ENCODE results near the gene BRD3OS. TPM values are rescaled to one million over a fixed set of nuclear protein-coding genes. Genes with fewer than 3 reads are reported as not detected.

Gene BRD3OS
- total and polyA plus RNA-seq, 2 of the 13 experiments (the other 11 are each of a cell fraction or from before 2014, with no cell fraction given) = 4.9 to 5.7 TPM

DNA sequence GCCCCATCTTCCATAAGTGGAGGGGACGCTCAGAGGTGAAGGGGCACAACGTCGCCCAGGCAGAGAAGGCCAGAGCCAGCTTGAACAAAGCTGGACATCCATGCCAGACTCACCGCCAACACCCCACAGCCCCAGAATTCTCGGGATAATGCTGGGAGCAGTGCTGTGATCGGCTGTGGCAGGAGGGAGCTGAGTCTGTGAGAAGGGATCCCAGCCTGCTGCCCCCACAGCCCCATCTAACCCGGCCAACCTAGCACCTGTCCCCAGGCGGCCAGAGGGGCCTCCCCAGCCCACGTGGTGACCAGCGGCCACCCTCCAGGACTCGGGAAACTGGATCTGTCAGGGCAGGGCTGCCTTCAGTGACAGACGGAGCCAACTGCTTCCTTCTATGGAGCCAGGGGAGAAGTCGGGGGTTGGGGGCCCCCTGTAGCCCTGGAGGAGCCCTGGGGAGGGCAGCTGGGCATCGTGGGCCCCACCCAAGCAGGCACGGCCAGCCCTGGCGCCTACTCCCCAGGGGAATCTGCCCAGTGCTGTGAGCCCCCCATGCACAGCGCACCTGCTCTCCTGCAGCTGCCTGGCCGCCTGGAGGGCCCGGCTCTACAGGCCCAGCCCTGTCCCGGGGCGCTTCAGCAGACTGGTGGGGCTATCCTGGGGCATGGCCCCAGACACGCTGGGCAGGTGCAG lies 36.5 kb downstream of the BRD3OS start (continued):
- TF ChIP-seq, protein P1, sequence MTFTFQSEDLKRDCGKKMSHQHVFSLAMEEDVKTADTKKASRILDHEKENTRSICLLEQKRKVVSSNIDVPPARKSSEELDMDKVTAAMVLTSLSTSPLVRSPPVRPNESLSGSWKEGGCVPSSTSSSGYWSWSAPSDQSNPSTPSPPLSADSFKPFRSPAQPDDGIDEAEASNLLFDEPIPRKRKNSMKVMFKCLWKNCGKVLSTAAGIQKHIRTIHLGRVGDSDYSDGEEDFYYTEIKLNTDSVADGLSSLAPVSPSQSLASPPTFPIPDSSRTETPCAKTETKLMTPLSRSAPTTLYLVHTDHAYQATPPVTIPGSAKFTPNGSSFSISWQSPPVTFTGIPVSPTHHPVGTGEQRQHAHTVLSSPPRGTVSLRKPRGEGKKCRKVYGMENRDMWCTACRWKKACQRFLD (CRISPR knock-in tag; IDR thresholded peaks at IDR 0.05; ENCODE audit: borderline replicate concordance) = no peak

DNA sequence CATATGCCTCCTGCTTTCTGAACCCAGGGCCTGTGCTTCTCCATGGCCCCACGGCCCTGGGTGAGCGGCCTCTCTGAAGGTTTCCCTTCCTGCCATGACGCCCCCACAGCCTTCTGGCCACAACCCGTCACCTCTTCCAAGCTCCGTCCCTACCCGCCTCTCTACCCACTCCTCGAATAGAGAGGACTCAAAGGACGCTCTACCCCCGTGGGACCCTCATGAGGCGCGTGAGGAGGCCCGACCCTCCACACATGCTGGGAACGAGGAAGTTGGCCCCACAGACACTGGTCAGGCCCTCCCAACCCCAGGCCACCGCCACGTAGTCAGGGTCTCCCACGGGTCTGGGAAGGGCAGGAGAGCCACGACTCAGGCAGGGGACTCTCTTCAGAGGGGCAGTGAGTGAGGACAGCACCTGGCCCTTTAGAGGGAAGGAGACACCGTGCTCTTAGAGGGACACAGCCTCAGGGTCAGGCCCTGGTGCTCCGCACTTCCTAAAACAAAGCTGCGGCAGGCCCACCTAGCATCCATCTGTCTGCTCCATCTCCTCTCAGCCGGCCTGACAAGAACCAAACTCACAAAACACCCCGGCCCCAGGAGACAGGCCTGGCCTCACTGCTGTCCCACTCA lies 37.3 kb downstream of the BRD3OS start:
- H3K9ac ChIP-seq (ENCODE audit: insufficient read depth, low read depth, low read length) = no peak overlapping the region
- no peak overlapping the region for H3K4me3 ChIP-seq (replicated peaks in 1 of 3; ENCODE audit: insufficient read depth in 1 of 3, low read depth in 2 of 3, low read length in 3 of 3)
- 93% methylated on average over 17 of the region's 22 CpGs for WGBS (ENCODE audit: low lambda C conversion rate)
- H3K27ac ChIP-seq (ENCODE audit: extremely low read length, insufficient read depth, low read length) = no peak overlapping the region
- intact Hi-C loops (cut with micrococcal nuclease; ENCODE audit: unreplicated experiment) = no loop called here
- H3K9me3 ChIP-seq (ENCODE audit: low read length) = no peaks in the 10 kb centered on the region
- BruUV-seq (replicated peaks) = no TSS peak
- H3K4me1 ChIP-seq (ENCODE audit: insufficient read depth, low read length) = peaks cover 73% of the 10 kb centered on the region
- ATAC-seq = no peak
- FAIRE-seq = no peak
- ChIA-PET POLR2A (no interaction called here), CTCF (ENCODE audit: low intra/inter-chr PET ratio, low total read pairs) (no interaction called here)
- no peaks in the 10 kb centered on the region; a peak in 1 of 5 replicates for H3K27me3 ChIP-seq (ENCODE audit: control insufficient read depth in 1 of 2, insufficient read depth in 2 of 2, low read length in 2 of 2)
- peaks cover 94% of the 10 kb centered on the region for H3K79me2 ChIP-seq (ENCODE audit: insufficient read depth, low read length)
- DNase-seq (ENCODE audit: low spot score) = no peak
- no peaks in the 10 kb centered on the region; a peak in 1 of 5 replicates for H3K36me3 ChIP-seq (replicated peaks in 1 of 2; ENCODE audit: control insufficient read depth in 1 of 2, insufficient read depth in 2 of 2, low read length in 2 of 2)
- in situ Hi-C loops (cut with HindIII; ENCODE audit: extremely low pct_ligation_motif_present, low pct_unique_long_range_greater_than_20kb) = loop anchor here (10.0 kb wide), 1 partner anchor 272 kb away; no protein-coding TSS in a partner anchor
- no peak overlapping the region for H3K4me2 ChIP-seq (ENCODE audit: low read depth, low read length)
- H4K20me1 ChIP-seq (ENCODE audit: insufficient read depth, low read length) = peaks cover 45% of the 10 kb centered on the region
- TF ChIP-seq AGO2 (optimal IDR thresholded peaks at IDR 0.05; ENCODE audit: low read depth, low read length) (peak; percentile 20), ZBTB38 (CRISPR knock-in tag; IDR thresholded peaks at IDR 0.05) (0 out of 2 replicates have a peak, but pooled peaks have one; percentile 1), HCFC1 (IDR thresholded peaks at IDR 0.05; ENCODE audit: low read depth, low read length) (no peak)
- H2AFZ ChIP-seq (ENCODE audit: low read length) = no peak overlapping the region
